Measurements from ENCODE around the gene TMEM158.

The TMEM158 gene

GRCh38 chr3:45215466-45215865 lies 10.6 kb downstream of the TMEM158 start:
- H3F3A ChIP-seq (ENCODE audit: insufficient read depth): no peaks in the 10 kb centered on the region
- H3K9ac ChIP-seq (ENCODE audit: low read length): no peak overlapping the region
- TF ChIP-seq, protein P1, sequence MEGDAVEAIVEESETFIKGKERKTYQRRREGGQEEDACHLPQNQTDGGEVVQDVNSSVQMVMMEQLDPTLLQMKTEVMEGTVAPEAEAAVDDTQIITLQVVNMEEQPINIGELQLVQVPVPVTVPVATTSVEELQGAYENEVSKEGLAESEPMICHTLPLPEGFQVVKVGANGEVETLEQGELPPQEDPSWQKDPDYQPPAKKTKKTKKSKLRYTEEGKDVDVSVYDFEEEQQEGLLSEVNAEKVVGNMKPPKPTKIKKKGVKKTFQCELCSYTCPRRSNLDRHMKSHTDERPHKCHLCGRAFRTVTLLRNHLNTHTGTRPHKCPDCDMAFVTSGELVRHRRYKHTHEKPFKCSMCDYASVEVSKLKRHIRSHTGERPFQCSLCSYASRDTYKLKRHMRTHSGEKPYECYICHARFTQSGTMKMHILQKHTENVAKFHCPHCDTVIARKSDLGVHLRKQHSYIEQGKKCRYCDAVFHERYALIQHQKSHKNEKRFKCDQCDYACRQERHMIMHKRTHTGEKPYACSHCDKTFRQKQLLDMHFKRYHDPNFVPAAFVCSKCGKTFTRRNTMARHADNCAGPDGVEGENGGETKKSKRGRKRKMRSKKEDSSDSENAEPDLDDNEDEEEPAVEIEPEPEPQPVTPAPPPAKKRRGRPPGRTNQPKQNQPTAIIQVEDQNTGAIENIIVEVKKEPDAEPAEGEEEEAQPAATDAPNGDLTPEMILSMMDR (IDR thresholded peaks at IDR 0.05; ENCODE audit: insufficient read depth, low read length, poor library complexity, severe bottlenecking): no peak
- TF ChIP-seq EZH2phosphoT487 (conservative IDR thresholded peaks at IDR 0.05; ENCODE audit: low read length): no peak
- no peak overlapping the region for H3K4me2 ChIP-seq (ENCODE audit: low read depth, low read length, poor library complexity, severe bottlenecking)
- no peaks in the 10 kb centered on the region for H4K20me1 ChIP-seq (ENCODE audit: low read depth, low read length)
- no peaks in the 10 kb centered on the region for H3K9me2 ChIP-seq (replicated peaks; ENCODE audit: insufficient read depth, low read length)
- H3K27me3 ChIP-seq (ENCODE audit: low read length): no peaks in the 10 kb centered on the region
- no peak overlapping the region for H2AFZ ChIP-seq (ENCODE audit: low read depth, low read length, severe bottlenecking)
- H3K9me3 ChIP-seq (ENCODE audit: insufficient read depth, low read length): no peaks in the 10 kb centered on the region
- no peak overlapping the region for H3K27ac ChIP-seq (ENCODE audit: low read depth, low read length)
- no peaks in the 10 kb centered on the region for H3K36me3 ChIP-seq (ENCODE audit: low read length)
- no peak overlapping the region for H3K4me3 ChIP-seq (ENCODE audit: insufficient read depth, low read length, poor library complexity, severe bottlenecking)
- no peaks in the 10 kb centered on the region for H3K79me2 ChIP-seq (ENCODE audit: insufficient read depth, low read length)

DNA sequence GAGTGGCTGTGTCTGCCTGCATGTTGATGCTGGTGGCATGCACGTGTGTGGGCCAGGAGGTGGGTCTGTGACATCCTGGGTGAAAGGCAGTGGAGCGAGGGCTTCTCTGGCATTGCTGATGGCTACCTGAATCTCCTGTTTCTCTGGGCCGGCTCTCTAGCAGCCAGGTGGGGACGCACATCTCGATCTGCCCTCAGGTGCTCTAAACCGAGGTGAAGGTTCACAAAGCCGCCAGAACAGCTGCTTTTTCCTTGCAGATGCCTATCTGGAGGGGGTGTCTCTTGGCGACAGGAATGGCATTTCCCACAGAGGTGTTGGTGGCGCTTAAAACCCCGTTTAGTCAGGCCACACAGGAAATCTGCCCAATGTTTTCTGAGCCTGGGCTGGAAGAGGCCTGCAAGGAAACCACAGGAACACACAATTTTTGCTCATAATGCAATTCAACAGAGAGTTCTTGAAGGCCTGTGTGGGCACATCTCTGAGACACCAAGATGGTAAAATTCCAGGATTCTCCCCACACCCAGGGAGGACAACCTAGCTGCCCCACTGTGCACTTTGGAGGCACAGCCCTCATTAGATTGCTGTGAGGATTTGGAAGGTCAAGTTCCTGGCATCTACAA lies 11.9 kb downstream of the TMEM158 start:
- H4K20me1 ChIP-seq (ENCODE audit: low read depth, low read length): no peaks in the 10 kb centered on the region
- H3K27ac ChIP-seq (ENCODE audit: low read depth, low read length): no peak overlapping the region
- no peaks in the 10 kb centered on the region for H3K79me2 ChIP-seq (ENCODE audit: insufficient read depth, low read length)
- no peak overlapping the region for H3K4me3 ChIP-seq (ENCODE audit: insufficient read depth, low read length, poor library complexity, severe bottlenecking)
- H2AFZ ChIP-seq (ENCODE audit: low read depth, low read length, severe bottlenecking): no peak overlapping the region
- H3K9me2 ChIP-seq (replicated peaks; ENCODE audit: insufficient read depth, low read length): no peaks in the 10 kb centered on the region
- no peak overlapping the region for H3K9ac ChIP-seq (ENCODE audit: low read length)
- H3F3A ChIP-seq (ENCODE audit: insufficient read depth): no peaks in the 10 kb centered on the region
- no peaks in the 10 kb centered on the region for H3K27me3 ChIP-seq (ENCODE audit: low read length)
- TF ChIP-seq EZH2phosphoT487 (conservative IDR thresholded peaks at IDR 0.05; ENCODE audit: low read length): no peak
- H3K4me2 ChIP-seq (ENCODE audit: low read depth, low read length, poor library complexity, severe bottlenecking): no peak overlapping the region
- no peaks in the 10 kb centered on the region for H3K9me3 ChIP-seq (ENCODE audit: insufficient read depth, low read length)
- H3K36me3 ChIP-seq (ENCODE audit: low read length): no peaks in the 10 kb centered on the region

DNA sequence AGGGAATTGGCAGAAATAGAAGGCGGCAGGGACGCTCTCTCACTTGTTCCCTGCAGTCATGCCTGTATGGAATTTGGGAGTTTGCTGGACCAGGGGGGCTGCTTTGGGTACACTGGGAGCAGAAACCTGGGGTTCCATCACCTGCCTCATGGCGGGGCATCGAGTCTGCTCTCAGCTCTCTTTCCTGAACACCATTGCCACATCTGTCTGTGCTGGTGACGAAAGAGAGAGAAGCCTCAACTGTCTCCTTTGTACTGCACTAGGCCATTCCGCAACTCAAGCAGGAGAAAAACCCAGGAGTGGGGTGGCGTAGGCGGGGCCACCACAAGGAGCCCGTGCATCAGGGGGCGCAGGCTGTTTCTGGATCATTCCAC lies 14.0 kb downstream of the TMEM158 start:
- Histone ChIP-seq H3F3A (ENCODE audit: insufficient read depth) (no peaks in the 10 kb centered on the region), H3K4me2 (ENCODE audit: low read depth, low read length, poor library complexity, severe bottlenecking) (no peak overlapping the region)

More for the DNA sequence above, 14.0 kb downstream of the TMEM158 start:
- Histone ChIP-seq H4K20me1 (ENCODE audit: low read depth, low read length) (no peaks in the 10 kb centered on the region), H3K9ac (ENCODE audit: low read length) (no peak overlapping the region), H3K79me2 (ENCODE audit: insufficient read depth, low read length) (no peaks in the 10 kb centered on the region), H3K9me2 (replicated peaks; ENCODE audit: insufficient read depth, low read length) (no peaks in the 10 kb centered on the region), H2AFZ (ENCODE audit: low read depth, low read length, severe bottlenecking) (no peak overlapping the region), H3K36me3 (ENCODE audit: low read length) (no peaks in the 10 kb centered on the region), H3K27ac (ENCODE audit: low read depth, low read length) (no peak overlapping the region), H3K27me3 (ENCODE audit: low read length) (no peaks in the 10 kb centered on the region), H3K4me3 (ENCODE audit: insufficient read depth, low read length, poor library complexity, severe bottlenecking) (no peak overlapping the region), H3K9me3 (ENCODE audit: insufficient read depth, low read length) (no peaks in the 10 kb centered on the region)
- TF ChIP-seq, protein P1 (IDR thresholded peaks at IDR 0.05; ENCODE audit: insufficient read depth, low read length, poor library complexity, severe bottlenecking): no peak
- TF ChIP-seq EZH2phosphoT487 (conservative IDR thresholded peaks at IDR 0.05; ENCODE audit: low read length): no peak

Measured in SU-DHL-6 (cell line).